Gastrocnemius medialis (tissue), 4 donors: ENCODE data around the gene ARID1B.

Source experiments
- POLR2A ChIP-seq, 2 donors: fragments of 450-650 bp; IDR thresholded peaks; one replicate each; pipeline ENCODE4 v1.6.1; 2017; ENCODE audit warnings: antibody characterized with exemption in 2 of 2, mild to moderate bottlenecking in 2 of 2, moderate library complexity in 2 of 2
- TF ChIP-seq, protein P1 (sequence below), 5 experiments: fragments of 450-650 bp in 3 of 5; fragments of 200-600 bp in 2 of 5; sonication (generic) in 2 of 5; IDR thresholded peaks in 4 of 5; conservative IDR thresholded peaks in 1 of 5; 1 replicate in 4 of 5; 2 replicates in 1 of 5; pipeline ENCODE4 v1.5.1; 2016 to 2019; ENCODE audit warnings: antibody characterized with exemption in 5 of 5, mild to moderate bottlenecking in 3 of 5, moderate library complexity in 3 of 5

DNA sequence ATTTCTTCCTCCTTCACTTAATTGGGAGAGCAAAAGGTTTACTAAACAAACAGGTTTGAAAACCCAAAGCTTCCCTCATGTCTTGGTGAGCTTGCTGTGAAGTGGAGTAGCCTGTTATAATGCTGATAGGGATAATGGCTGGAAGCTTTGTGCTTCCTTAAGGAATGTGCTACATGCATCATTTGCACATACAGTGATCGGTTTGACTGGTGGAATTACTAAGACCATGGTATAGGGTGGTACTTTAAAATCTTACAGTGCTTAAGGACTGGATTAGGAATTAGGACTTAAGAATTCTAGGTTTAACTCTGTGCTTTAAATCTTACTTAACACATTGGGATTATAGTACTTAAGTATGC is 75.7 kb downstream of the ARID1B start:
- TF ChIP-seq, protein P1, sequence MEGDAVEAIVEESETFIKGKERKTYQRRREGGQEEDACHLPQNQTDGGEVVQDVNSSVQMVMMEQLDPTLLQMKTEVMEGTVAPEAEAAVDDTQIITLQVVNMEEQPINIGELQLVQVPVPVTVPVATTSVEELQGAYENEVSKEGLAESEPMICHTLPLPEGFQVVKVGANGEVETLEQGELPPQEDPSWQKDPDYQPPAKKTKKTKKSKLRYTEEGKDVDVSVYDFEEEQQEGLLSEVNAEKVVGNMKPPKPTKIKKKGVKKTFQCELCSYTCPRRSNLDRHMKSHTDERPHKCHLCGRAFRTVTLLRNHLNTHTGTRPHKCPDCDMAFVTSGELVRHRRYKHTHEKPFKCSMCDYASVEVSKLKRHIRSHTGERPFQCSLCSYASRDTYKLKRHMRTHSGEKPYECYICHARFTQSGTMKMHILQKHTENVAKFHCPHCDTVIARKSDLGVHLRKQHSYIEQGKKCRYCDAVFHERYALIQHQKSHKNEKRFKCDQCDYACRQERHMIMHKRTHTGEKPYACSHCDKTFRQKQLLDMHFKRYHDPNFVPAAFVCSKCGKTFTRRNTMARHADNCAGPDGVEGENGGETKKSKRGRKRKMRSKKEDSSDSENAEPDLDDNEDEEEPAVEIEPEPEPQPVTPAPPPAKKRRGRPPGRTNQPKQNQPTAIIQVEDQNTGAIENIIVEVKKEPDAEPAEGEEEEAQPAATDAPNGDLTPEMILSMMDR (IDR thresholded peaks at IDR 0.05 in 4 of 5, conservative IDR thresholded peaks at IDR 0.05 in 1 of 5): no peak
- no peak for TF ChIP-seq POLR2A (IDR thresholded peaks at IDR 0.05)
